Mesodermal cell (in vitro differentiated cells): ENCODE results near the gene IFT172. TPM values are rescaled to one million over a fixed set of nuclear protein-coding genes. Genes with fewer than 3 reads are reported as not detected.
A peak's percentile ranks its signal among the peaks of the same experiment; 100 is the strongest.
"Not testable (repeated sequence)": the region's sequence is repeated elsewhere in the genome, so short reads cannot be mapped to it uniquely, and the experiment has no call there.

ENCODE experiments used
- H3K27ac ChIP-seq: 2 replicates; pipeline ENCODE4 v1.7.0; 2013; ENCODE audit warnings: mild to moderate bottlenecking, low read depth, low read length, moderate library complexity; ENCODE audit not compliant: severe bottlenecking
- H3K36me3 ChIP-seq: 2 replicates; pipeline ENCODE4 v1.7.1; 2013; ENCODE audit warnings: mild to moderate bottlenecking, low read length, moderate library complexity; ENCODE audit not compliant: control insufficient read depth, insufficient read depth
- H3K4me1 ChIP-seq: one replicate; pipeline ENCODE4 v1.7.1; 2013; ENCODE audit warnings: mild to moderate bottlenecking, low read length; ENCODE audit not compliant: insufficient read depth, control insufficient read depth, poor library complexity, severe bottlenecking
- H3K4me3 ChIP-seq: 2 replicates; pipeline ENCODE4 v1.7.0; 2013; ENCODE audit warnings: low read length, control low read depth, mild to moderate bottlenecking; ENCODE audit not compliant: insufficient read depth, poor library complexity, severe bottlenecking; ENCODE audit errors: extremely low read depth
- H3K9me3 ChIP-seq: 2 replicates; pipeline ENCODE4 v1.7.1; 2013; ENCODE audit warnings: mild to moderate bottlenecking, low read length, moderate library complexity; ENCODE audit not compliant: control insufficient read depth
- WGBS, 2 experiments: methylation state at CpG; one replicate each; pipeline ENCODE4 v1.1.5; 2013; ENCODE audit warnings: missing lambda C conversion rate in 2 of 2; ENCODE audit not compliant: insufficient coverage in 2 of 2; 5-methylcytosine and 5-hydroxymethylcytosine counted together
- polyA plus RNA-seq, 2 experiments: library from polyadenylated mRNA; stranded (reverse); fragments of 50-300 nt; gene quantifications; one replicate each; pipeline ENCODE4 v1.2.3, GENCODE V29; 2013

The IFT172 gene, protein sequence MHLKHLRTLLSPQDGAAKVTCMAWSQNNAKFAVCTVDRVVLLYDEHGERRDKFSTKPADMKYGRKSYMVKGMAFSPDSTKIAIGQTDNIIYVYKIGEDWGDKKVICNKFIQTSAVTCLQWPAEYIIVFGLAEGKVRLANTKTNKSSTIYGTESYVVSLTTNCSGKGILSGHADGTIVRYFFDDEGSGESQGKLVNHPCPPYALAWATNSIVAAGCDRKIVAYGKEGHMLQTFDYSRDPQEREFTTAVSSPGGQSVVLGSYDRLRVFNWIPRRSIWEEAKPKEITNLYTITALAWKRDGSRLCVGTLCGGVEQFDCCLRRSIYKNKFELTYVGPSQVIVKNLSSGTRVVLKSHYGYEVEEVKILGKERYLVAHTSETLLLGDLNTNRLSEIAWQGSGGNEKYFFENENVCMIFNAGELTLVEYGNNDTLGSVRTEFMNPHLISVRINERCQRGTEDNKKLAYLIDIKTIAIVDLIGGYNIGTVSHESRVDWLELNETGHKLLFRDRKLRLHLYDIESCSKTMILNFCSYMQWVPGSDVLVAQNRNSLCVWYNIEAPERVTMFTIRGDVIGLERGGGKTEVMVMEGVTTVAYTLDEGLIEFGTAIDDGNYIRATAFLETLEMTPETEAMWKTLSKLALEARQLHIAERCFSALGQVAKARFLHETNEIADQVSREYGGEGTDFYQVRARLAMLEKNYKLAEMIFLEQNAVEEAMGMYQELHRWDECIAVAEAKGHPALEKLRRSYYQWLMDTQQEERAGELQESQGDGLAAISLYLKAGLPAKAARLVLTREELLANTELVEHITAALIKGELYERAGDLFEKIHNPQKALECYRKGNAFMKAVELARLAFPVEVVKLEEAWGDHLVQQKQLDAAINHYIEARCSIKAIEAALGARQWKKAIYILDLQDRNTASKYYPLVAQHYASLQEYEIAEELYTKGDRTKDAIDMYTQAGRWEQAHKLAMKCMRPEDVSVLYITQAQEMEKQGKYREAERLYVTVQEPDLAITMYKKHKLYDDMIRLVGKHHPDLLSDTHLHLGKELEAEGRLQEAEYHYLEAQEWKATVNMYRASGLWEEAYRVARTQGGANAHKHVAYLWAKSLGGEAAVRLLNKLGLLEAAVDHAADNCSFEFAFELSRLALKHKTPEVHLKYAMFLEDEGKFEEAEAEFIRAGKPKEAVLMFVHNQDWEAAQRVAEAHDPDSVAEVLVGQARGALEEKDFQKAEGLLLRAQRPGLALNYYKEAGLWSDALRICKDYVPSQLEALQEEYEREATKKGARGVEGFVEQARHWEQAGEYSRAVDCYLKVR (N-terminal part only)
- 24.8 TPM for polyA plus RNA-seq (2013, experiment 1 of 2)
- polyA plus RNA-seq (2013, experiment 2 of 2) = 17.7 TPM

DNA sequence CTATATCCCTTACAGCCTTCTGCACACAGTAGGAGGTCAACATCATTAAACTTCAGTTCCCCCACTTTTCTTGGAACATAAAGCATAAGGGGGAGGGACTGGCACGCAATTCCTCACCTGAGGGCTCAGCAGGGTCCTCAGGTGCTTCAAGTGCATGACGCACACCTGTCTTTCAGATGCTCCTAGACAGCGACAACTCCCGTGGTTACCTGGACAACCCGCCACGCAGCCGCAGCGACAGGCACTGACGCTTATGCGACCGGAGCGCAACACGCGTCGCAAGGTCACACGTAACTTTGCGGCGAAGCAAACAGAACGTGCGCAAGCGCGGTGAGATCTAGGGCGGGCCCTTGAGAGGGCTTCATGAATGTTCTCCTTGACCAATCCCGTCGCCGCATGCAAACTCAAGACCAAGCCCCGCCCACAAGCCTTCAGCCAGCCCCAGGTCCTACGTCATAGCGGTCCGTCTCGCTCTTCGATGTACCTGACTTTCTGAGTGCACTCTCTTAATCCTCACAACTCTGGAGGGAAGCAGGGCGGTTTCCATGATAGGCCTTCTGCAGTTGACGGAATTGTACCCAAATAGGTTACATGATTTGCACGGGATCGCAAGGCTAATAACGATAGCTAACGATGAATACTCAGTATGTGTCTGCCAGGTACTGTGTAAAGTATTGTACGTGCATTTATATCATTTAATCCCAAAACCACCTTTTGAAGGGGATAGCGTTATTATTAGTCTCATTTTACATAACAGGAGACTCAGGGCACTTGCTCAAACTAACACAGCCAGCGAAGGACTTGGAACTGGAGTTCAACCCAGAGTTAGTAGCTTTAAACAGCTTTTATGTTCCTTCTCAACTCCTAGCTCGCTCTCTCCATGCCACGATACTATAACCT, at the start of gene IFT172:
Gene IFT172, minus strand, starts transcription at position 246 of the 900 bp plus-strand sequence. Its CDS starts 90 bp downstream, at position 156.
- peak within 1 kb of the TSS; percentile 12 for H3K27ac ChIP-seq
- no peaks in the 10 kb centered on the region for H3K9me3 ChIP-seq
- WGBS, 2 experiments = 4 to 6% methylated on average over 31 to 38 of the region's 43 CpGs
- peak within 1 kb of the TSS; percentile 58 for H3K4me3 ChIP-seq
- H3K36me3 ChIP-seq = no peaks in the 10 kb centered on the region
- peaks cover 3% of the 10 kb centered on the region for H3K4me1 ChIP-seq

DNA sequence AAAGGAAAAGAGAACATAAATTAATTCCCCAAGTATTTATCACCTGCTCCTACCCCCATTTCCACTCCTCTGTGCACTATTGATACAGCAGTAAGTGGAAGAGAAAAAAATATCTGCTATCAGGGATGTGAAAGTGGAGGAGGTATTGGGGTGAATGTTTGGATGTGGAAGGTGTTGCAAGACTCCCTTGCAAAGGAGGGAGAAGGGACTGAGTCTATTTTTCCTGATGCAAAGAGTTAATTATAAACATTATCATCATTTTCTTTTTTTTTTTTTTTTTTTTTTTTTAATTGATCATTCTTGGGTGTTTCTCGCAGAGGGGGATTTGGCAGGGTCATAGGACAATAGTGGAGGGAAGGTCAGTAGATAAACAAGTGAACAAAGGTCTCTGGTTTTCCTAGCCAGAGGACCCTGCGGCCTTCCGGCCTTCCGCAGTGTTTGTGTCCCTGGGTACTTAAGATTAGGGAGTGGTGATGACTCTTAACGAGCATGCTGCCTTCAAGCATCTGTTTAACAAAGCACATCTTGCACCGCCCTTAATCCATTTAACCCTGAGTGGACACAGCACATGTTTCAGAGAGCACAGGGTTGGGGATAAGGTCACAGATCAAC, 49.4 kb upstream of the IFT172 start:
- H3K9me3 ChIP-seq, H3K27ac ChIP-seq, H3K4me3 ChIP-seq, H3K36me3 ChIP-seq, H3K4me1 ChIP-seq: not testable (repeated sequence)
- no CpG with 5 or more reads among the region's 6 CpGs for WGBS, 2 experiments

DNA sequence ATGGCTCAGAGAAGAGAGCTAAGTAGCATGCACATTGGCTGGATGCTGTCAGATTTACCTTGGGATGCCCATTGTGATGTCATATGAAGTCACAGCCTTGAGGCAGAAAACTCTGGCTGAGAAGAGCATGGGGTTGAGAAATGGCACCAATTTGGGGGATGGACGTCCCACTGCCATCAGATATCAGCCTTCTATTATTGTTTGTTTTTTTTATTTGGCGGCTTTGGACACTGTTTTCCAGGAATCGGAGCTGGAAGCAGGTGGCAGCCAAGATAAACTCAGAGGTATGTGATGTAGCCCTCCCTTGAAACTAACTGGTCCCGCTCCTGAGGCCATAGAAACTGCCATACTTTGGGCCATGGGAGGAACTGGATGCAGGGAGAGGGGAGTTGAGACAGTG, 47.7 kb upstream of the IFT172 start:
- Histone ChIP-seq H3K36me3 (no peaks in the 10 kb centered on the region), H3K9me3 (no peaks in the 10 kb centered on the region), H3K4me3 (no peak overlapping the region), H3K4me1 (no peaks in the 10 kb centered on the region), H3K27ac (no peak overlapping the region)
- 92 to 100% methylated on average over 1 to 2 of the region's 4 CpGs for WGBS, 2 experiments

DNA sequence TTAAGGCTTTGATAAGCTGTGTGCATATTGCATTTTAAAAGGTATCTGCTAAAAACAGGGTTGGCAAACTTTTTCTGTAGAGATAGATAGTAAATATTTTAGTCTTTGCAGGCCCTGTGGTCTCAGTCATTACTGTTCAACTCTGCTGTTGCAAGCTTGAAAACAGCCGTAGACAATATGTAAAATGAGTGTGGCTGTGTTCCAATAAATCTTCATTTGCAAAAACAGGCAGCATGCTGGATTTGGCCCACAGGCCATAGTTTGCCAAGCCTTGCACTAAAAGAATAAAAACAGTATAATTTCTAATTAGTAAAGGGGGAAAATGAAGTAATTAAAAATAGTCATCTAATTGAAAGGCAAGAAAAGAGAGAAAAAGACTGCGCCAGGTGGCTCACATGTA, 42.4 kb upstream of the IFT172 start:
- Histone ChIP-seq H3K9me3 (no peaks in the 10 kb centered on the region), H3K4me1 (no peaks in the 10 kb centered on the region), H3K36me3 (no peaks in the 10 kb centered on the region), H3K4me3 (no peak overlapping the region), H3K27ac (no peak overlapping the region)
- WGBS, 2 experiments = 93 to 100% methylated on average over 2 of the region's 2 CpGs

DNA sequence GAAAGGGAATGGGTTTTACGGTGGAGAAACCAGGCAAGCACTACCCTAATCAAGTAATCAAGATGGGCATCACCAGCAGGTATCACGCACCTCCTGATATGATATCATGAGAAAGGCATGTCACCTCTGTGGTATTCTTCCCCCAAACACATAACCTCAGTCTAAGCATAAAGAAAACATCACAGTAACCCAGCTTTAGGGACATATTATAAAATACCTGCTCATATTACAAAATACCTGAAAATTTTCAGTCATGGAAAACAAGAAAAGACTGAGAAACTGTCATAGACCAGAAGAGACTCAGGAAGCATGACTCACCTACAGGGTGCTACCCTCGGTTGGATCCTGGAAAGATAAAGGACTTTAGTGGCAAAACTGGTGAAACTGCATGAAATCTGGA, 37.6 kb upstream of the IFT172 start:
- Histone ChIP-seq H3K9me3 (no peaks in the 10 kb centered on the region), H3K4me1 (no peaks in the 10 kb centered on the region), H3K36me3 (no peaks in the 10 kb centered on the region), H3K27ac (no peak overlapping the region), H3K4me3 (no peak overlapping the region)
- 57 to 90% methylated on average over 2 to 3 of the region's 3 CpGs for WGBS, 2 experiments

DNA sequence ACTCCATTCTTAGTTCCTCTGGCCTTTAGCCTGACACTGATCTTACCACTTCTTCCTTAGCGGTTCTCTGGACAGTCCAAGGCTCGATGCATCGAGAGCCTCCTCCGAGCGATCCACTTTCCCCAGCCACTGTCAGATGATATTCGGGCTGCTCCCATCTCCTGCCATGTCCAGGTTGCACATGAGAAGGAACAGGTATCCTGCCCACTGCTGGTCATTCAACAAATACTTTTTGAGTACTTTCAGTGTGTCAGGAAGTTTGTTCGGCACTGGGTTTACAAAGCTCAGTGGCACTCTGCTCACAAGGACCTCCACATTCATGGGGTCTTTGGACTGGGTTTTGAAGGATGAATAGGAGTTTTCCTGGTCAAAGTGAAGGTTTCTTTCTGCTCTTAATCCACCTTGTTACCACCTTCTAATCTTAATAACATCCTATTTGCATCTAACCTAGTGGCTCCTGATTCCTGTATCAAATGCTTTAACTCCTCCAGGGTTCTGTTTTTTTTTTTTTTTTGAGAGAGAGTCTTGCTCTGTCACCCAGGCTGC, 32.9 kb upstream of the IFT172 start:
- Histone ChIP-seq H3K4me3 (no peak overlapping the region), H3K9me3 (no peaks in the 10 kb centered on the region)
- WGBS, 2 experiments = 81 to 94% methylated on average over 4 to 6 of the region's 7 CpGs

DNA sequence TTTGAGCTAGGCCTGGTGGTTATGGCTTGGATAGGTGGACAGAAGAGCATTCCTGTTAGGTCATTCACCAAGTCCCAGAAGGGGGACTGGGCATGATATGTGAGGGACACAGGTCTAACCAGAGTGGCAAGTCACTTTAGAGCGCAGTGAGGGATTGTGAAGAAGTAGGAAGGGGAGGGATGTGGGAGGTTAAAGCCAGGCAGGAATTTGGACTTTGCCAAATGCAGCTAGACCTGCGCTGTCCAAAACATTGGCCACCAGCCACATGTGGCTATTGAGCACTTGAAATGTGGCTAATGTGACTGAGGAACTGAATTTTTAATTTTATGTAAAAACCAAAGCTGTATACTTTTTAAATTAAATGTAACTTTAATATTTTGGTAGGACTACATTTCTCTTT, 30.8 kb upstream of the IFT172 start:
- Histone ChIP-seq H3K36me3 (no peaks in the 10 kb centered on the region), H3K4me3 (no peak overlapping the region), H3K27ac (no peak overlapping the region), H3K4me1 (no peaks in the 10 kb centered on the region), H3K9me3 (no peaks in the 10 kb centered on the region)
- 100% methylated on average over 1 of the region's 2 CpGs for WGBS, 2 experiments

More for the DNA sequence above, 32.9 kb upstream of the IFT172 start:
- no peak overlapping the region for H3K27ac ChIP-seq
- no peaks in the 10 kb centered on the region for H3K36me3 ChIP-seq
- H3K4me1 ChIP-seq = no peaks in the 10 kb centered on the region

DNA sequence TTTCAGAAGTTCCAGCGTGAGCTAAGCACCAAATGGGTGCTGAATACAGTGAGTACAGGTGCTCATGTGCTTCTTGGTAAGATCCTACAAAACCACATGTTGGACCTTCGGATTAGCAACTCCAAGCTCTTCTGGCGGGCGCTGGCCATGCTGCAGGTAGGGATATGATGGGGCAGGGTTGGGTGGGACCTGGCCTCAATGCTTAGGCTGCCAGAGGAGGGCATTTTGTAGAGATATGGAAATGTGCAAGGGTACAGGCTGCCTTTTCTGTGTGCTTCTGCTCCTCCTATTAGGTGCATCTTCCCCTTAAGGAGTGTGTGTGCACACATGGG, 29.2 kb upstream of the IFT172 start:
- WGBS, 2 experiments = 93 to 100% methylated on average over 1 to 4 of the region's 4 CpGs
- Histone ChIP-seq H3K27ac (no peak overlapping the region), H3K36me3 (no peaks in the 10 kb centered on the region), H3K4me1 (no peaks in the 10 kb centered on the region), H3K9me3 (no peaks in the 10 kb centered on the region), H3K4me3 (no peak overlapping the region)

DNA sequence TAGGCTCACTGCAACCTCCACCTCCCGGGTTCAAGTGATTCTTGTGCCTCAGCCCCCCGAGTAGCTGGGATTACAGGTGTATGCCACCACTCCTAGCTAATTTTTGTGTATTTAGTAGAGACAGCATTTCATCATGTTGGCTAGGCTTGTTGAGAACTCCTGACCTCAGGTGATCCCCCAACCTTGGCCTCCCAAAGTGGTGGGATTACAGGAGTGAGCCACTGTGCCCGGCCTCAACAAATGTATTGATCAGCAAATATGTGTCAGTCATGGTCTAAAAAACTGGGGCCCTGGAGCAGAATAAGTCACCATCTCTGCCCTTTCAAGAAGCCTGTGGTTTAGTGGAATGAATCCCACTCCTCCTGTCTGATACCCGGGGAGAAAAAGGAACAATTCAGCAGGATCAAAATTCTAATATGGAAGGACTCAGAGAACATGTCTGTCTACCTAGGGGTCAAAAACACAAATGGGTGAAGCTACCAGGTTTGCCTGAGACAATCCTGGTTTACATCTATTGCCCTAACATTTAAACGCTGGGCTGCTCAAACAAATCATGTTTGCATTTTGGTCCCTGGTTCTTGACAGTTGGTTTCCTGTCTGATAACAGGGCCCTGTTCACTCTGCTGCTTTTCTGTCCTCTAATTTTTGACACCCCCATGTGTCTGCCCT, 28.7 kb upstream of the IFT172 start:
- no peaks in the 10 kb centered on the region for H3K36me3 ChIP-seq
- 85 to 88% methylated on average over 4 to 5 of the region's 5 CpGs for WGBS, 2 experiments

More for the DNA sequence above, 28.7 kb upstream of the IFT172 start:
- Histone ChIP-seq H3K27ac (no peak overlapping the region), H3K4me3 (no peak overlapping the region), H3K4me1 (no peaks in the 10 kb centered on the region), H3K9me3 (no peaks in the 10 kb centered on the region)
